ENCODE data around the gene SNRPD1.
"Not testable (repeated sequence)": the region's sequence is repeated elsewhere in the genome, so short reads cannot be mapped to it uniquely, and the experiment has no call there.

SNRPD1 gene

GRCh38 chr18:21598726-21599584 is 13.2 kb upstream of the SNRPD1 start:
- Histone ChIP-seq H3K4me3 (ENCODE audit: insufficient read length, low read depth) (peak overlapping the region; percentile 96), H3K36me3 (ENCODE audit: insufficient read depth, insufficient read length, low read length) (no peaks in the 10 kb centered on the region), H3K9me3 (ENCODE audit: insufficient read depth, low read length) (peaks cover 7% of the 10 kb centered on the region), H3K4me1 (ENCODE audit: insufficient read depth, insufficient read length) (no peaks in the 10 kb centered on the region), H3K27me3 (ENCODE audit: insufficient read depth, insufficient read length) (no peaks in the 10 kb centered on the region), H3K9ac (ENCODE audit: insufficient read length, low read depth) (peak overlapping the region; percentile 99)
- TF ChIP-seq ZNF274 (IDR thresholded peaks at IDR 0.05; ENCODE audit: low read depth, low read length) (no peak), YY1 (IDR thresholded peaks at IDR 0.05; ENCODE audit: insufficient read depth, insufficient read length) (no peak)
- no peak for DNase-seq (ENCODE audit: low read depth, low spot score)

- Histone ChIP-seq H3K9ac (ENCODE audit: insufficient read length, low read depth) (peak overlapping the region; percentile 99), H3K27me3 (ENCODE audit: insufficient read depth, insufficient read length) (no peaks in the 10 kb centered on the region), H3K4me3 (ENCODE audit: insufficient read length, low read depth) (peak overlapping the region; percentile 96), H3K36me3 (ENCODE audit: insufficient read depth, insufficient read length, low read length) (no peaks in the 10 kb centered on the region), H3K9me3 (ENCODE audit: insufficient read depth, low read length) (no peaks in the 10 kb centered on the region; the same call in 1 of the 2 replicates), H3K4me1 (ENCODE audit: insufficient read depth, insufficient read length) (no peaks in the 10 kb centered on the region)
- DNase-seq (ENCODE audit: low read depth, low spot score), result peak; percentile 30
- TF ChIP-seq SUZ12 (IDR thresholded peaks at IDR 0.05; ENCODE audit: extremely low read depth, insufficient read depth, insufficient read length) (no peak), YY1 (IDR thresholded peaks at IDR 0.05; ENCODE audit: insufficient read depth, insufficient read length) (peak; percentile 64)
Measured at GRCh38 chr18:21599585-21600525, 12.3 kb upstream of the SNRPD1 start.

GRCh38 chr18:21600526-21601410 is 11.3 kb upstream of the SNRPD1 start, which contains the start of gene ESCO1:
Gene ESCO1 (minus strand): TSS chr18:21600704. CDS start chr18:21574843, 25,861 bp downstream.
- no peaks in the 10 kb centered on the region for H3K9me3 ChIP-seq (ENCODE audit: insufficient read depth, low read length)
- DNase-seq (ENCODE audit: low read depth, low spot score), result peak; percentile 90
- no peaks in the 10 kb centered on the region for H3K27me3 ChIP-seq (ENCODE audit: insufficient read depth, insufficient read length)
- TF ChIP-seq YY1 (IDR thresholded peaks at IDR 0.05; ENCODE audit: insufficient read depth, insufficient read length), result peak; percentile 67
- no peak for TF ChIP-seq SUZ12 (IDR thresholded peaks at IDR 0.05; ENCODE audit: extremely low read depth, insufficient read depth, insufficient read length)
- no peak for TF ChIP-seq ZNF274 (IDR thresholded peaks at IDR 0.05; ENCODE audit: low read depth, low read length)
- H3K36me3 ChIP-seq (ENCODE audit: insufficient read depth, insufficient read length, low read length), result no peaks in the 10 kb centered on the region
- H3K4me3 ChIP-seq (ENCODE audit: insufficient read length, low read depth), result peak within 1 kb of the TSS; percentile 96
- peak within 1 kb of the TSS; percentile 99 for H3K9ac ChIP-seq (ENCODE audit: insufficient read length, low read depth)
- no peaks in the 10 kb centered on the region for H3K4me1 ChIP-seq (ENCODE audit: insufficient read depth, insufficient read length)

- H3K4me1 ChIP-seq (ENCODE audit: insufficient read depth, insufficient read length), result no peaks in the 10 kb centered on the region
- no peaks in the 10 kb centered on the region for H3K9me3 ChIP-seq (ENCODE audit: insufficient read depth, low read length)
- no peaks in the 10 kb centered on the region for H3K36me3 ChIP-seq (ENCODE audit: insufficient read depth, insufficient read length, low read length)
- no peaks in the 10 kb centered on the region for H3K27me3 ChIP-seq (ENCODE audit: insufficient read depth, insufficient read length)
- no peak for DNase-seq (ENCODE audit: low read depth, low spot score)
- TF ChIP-seq SUZ12 (IDR thresholded peaks at IDR 0.05; ENCODE audit: extremely low read depth, insufficient read depth, insufficient read length) (no peak), ZNF274 (IDR thresholded peaks at IDR 0.05; ENCODE audit: low read depth, low read length) (no peak), YY1 (IDR thresholded peaks at IDR 0.05; ENCODE audit: insufficient read depth, insufficient read length) (no peak)
- H3K9ac ChIP-seq (ENCODE audit: insufficient read length, low read depth), result no peak overlapping the region
- no peak overlapping the region for H3K4me3 ChIP-seq (ENCODE audit: insufficient read length, low read depth)
Measured at GRCh38 chr18:21602299-21602587, 9.9 kb upstream of the SNRPD1 start.

GRCh38 chr18:21604671-21605070 is 7.4 kb upstream of the SNRPD1 start:
- no peaks in the 10 kb centered on the region for H3K36me3 ChIP-seq (ENCODE audit: insufficient read depth, insufficient read length, low read length)
- no peaks in the 10 kb centered on the region for H3K4me1 ChIP-seq (ENCODE audit: insufficient read depth, insufficient read length)
- H3K4me3 ChIP-seq (ENCODE audit: insufficient read length, low read depth), result no peak overlapping the region
- H3K27me3 ChIP-seq (ENCODE audit: insufficient read depth, insufficient read length), result no peaks in the 10 kb centered on the region
- no peaks in the 10 kb centered on the region for H3K9me3 ChIP-seq (ENCODE audit: insufficient read depth, low read length)
- no peak for DNase-seq (ENCODE audit: low read depth, low spot score)
- no peak overlapping the region for H3K9ac ChIP-seq (ENCODE audit: insufficient read length, low read depth)
- TF ChIP-seq SUZ12 (IDR thresholded peaks at IDR 0.05; ENCODE audit: extremely low read depth, insufficient read depth, insufficient read length) (no peak), ZNF274 (IDR thresholded peaks at IDR 0.05; ENCODE audit: low read depth, low read length) (no peak), YY1 (IDR thresholded peaks at IDR 0.05; ENCODE audit: insufficient read depth, insufficient read length) (no peak)

GRCh38 chr18:21605213-21605612 is 6.9 kb upstream of the SNRPD1 start:
- TF ChIP-seq YY1 (IDR thresholded peaks at IDR 0.05; ENCODE audit: insufficient read depth, insufficient read length), result no peak
- no peak for TF ChIP-seq SUZ12 (IDR thresholded peaks at IDR 0.05; ENCODE audit: extremely low read depth, insufficient read depth, insufficient read length)
- no peak for TF ChIP-seq ZNF274 (IDR thresholded peaks at IDR 0.05; ENCODE audit: low read depth, low read length)
- no peak for DNase-seq (ENCODE audit: low read depth, low spot score)

GRCh38 chr18:21611401-21612124 is 551 bp upstream of the SNRPD1 start:
- not testable (repeated sequence) for DNase-seq (ENCODE audit: low read depth, low spot score)

More at GRCh38 chr18:21605213-21605612, 6.9 kb upstream of the SNRPD1 start:
- Histone ChIP-seq H3K4me3 (ENCODE audit: insufficient read length, low read depth) (no peak overlapping the region), H3K9ac (ENCODE audit: insufficient read length, low read depth) (no peak overlapping the region), H3K9me3 (ENCODE audit: insufficient read depth, low read length) (no peaks in the 10 kb centered on the region), H3K36me3 (ENCODE audit: insufficient read depth, insufficient read length, low read length) (no peaks in the 10 kb centered on the region), H3K27me3 (ENCODE audit: insufficient read depth, insufficient read length) (no peaks in the 10 kb centered on the region), H3K4me1 (ENCODE audit: insufficient read depth, insufficient read length) (no peaks in the 10 kb centered on the region)

GRCh38 chr18:21621640-21622039 is 9.5 kb downstream of the SNRPD1 start:
- not testable (repeated sequence) for H3K9ac ChIP-seq (ENCODE audit: insufficient read length, low read depth); H3K27me3 ChIP-seq (ENCODE audit: insufficient read depth, insufficient read length); H3K4me3 ChIP-seq (ENCODE audit: insufficient read length, low read depth); DNase-seq (ENCODE audit: low read depth, low spot score); H3K4me1 ChIP-seq (ENCODE audit: insufficient read depth, insufficient read length); H3K9me3 ChIP-seq (ENCODE audit: insufficient read depth, low read length)
- H3K36me3 ChIP-seq (ENCODE audit: insufficient read depth, insufficient read length, low read length), result peaks cover 57% of the 10 kb centered on the region

More at GRCh38 chr18:21611401-21612124, 551 bp upstream of the SNRPD1 start:
- H3K4me3 ChIP-seq (ENCODE audit: insufficient read length, low read depth), result peak overlapping the region; percentile 94
- H3K9ac ChIP-seq (ENCODE audit: insufficient read length, low read depth), result peak overlapping the region; percentile 42
- not testable (repeated sequence) for H3K27me3 ChIP-seq (ENCODE audit: insufficient read depth, insufficient read length); H3K4me1 ChIP-seq (ENCODE audit: insufficient read depth, insufficient read length); H3K9me3 ChIP-seq (ENCODE audit: insufficient read depth, low read length)
- peaks cover 24% of the 10 kb centered on the region for H3K36me3 ChIP-seq (ENCODE audit: insufficient read depth, insufficient read length, low read length)

Data from NT2/D1 (cell line).